Fibroblast of lung (primary cell): ENCODE measurements around the gene CEP70.
"Not testable (repeated sequence)": the region's sequence is repeated elsewhere in the genome, so short reads cannot be mapped to it uniquely, and the experiment has no call there.

Source experiments
- EZH2 ChIP-seq: IDR thresholded peaks from 2 replicates; pipeline ENCODE4 v1.5.1; 2012; ENCODE audit warnings: low read length, control low read depth, mild to moderate bottlenecking; ENCODE audit errors: missing control alignments
- TF ChIP-seq, protein P1 (sequence below), 2 donors: IDR thresholded peaks in 1 of 2; conservative IDR thresholded peaks in 1 of 2; 1 replicate in 1 of 2; 2 replicates in 1 of 2; pipeline ENCODE4 v1.5.1; 2011 to 2012; ENCODE audit warnings: low read length in 2 of 2, control low read depth in 1 of 2, inconsistent platforms in 1 of 2, low read depth in 1 of 2, mild to moderate bottlenecking in 1 of 2

DNA sequence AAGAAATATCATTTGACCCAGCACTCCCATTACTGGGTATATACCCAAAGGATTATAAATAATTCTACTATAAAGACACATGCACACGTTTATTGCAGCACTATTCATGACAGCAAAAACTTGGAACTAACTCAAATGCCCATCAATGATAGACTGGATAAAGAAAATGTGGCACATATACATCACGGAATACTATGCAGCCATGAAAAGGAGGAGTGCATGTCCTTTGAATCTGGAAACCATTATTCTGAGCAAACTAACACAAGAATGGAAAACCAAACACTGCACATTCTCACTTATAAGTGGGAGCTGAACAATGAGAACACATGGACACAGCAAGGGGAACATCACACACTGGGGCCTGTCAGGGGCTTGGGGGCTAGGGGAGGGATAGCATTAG, 27.8 kb downstream of the CEP70 start:
- not testable (repeated sequence) for TF ChIP-seq EZH2
- TF ChIP-seq, protein P1, sequence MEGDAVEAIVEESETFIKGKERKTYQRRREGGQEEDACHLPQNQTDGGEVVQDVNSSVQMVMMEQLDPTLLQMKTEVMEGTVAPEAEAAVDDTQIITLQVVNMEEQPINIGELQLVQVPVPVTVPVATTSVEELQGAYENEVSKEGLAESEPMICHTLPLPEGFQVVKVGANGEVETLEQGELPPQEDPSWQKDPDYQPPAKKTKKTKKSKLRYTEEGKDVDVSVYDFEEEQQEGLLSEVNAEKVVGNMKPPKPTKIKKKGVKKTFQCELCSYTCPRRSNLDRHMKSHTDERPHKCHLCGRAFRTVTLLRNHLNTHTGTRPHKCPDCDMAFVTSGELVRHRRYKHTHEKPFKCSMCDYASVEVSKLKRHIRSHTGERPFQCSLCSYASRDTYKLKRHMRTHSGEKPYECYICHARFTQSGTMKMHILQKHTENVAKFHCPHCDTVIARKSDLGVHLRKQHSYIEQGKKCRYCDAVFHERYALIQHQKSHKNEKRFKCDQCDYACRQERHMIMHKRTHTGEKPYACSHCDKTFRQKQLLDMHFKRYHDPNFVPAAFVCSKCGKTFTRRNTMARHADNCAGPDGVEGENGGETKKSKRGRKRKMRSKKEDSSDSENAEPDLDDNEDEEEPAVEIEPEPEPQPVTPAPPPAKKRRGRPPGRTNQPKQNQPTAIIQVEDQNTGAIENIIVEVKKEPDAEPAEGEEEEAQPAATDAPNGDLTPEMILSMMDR (conservative IDR thresholded peaks at IDR 0.05 in 1 of 2, IDR thresholded peaks at IDR 0.05 in 1 of 2; ENCODE audit: low read depth in 1 of 2, low read length in 2 of 2): not testable (repeated sequence)
